SK-N-MC (cell line): Measurements from ENCODE around the gene SERP2.

Source experiments
- DNase-seq: peaks from one replicate; pipeline ENCODE4 v3.0.0-alpha.2; 2011; ENCODE audit warnings: low read depth, low spot score
- H3K27ac ChIP-seq: fragments of 200-600 bp; sonication (generic); 2 replicates; pipeline ENCODE4 v1.5.1; 2016; ENCODE audit warnings: mixed run types
- H3K36me3 ChIP-seq: fragments of 200-600 bp; sonication (generic); 2 replicates; pipeline ENCODE4 v1.6.1; 2017; ENCODE audit warnings: antibody characterized with exemption, low read length, mixed read lengths; ENCODE audit not compliant: insufficient read depth
- H3K4me3 ChIP-seq: fragments of 200-600 bp; sonication (generic); 2 replicates; pipeline ENCODE4 v1.5.1; 2016
- H3K9ac ChIP-seq: fragments of 200-600 bp; sonication (generic); 2 replicates; pipeline ENCODE4 v1.8.0; 2017; ENCODE audit warnings: mixed run types, mixed read lengths; ENCODE audit not compliant: insufficient read length
- H3K9me3 ChIP-seq: fragments of 200-600 bp; sonication (generic); 2 replicates; pipeline ENCODE4 v1.6.1; 2017; ENCODE audit warnings: low read depth, mild to moderate bottlenecking, antibody characterized with exemption, low read length, moderate library complexity, mixed read lengths
- EZH2 ChIP-seq: fragments of 200-600 bp; sonication (generic); IDR thresholded peaks from one replicate; pipeline ENCODE4 v1.6.1; 2017; ENCODE audit warnings: antibody characterized with exemption
- FOXP2 ChIP-seq: optimal IDR thresholded peaks from 2 replicates; pipeline ENCODE3; 2011; ENCODE audit warnings: mild to moderate bottlenecking, moderate library complexity; ENCODE audit not compliant: insufficient read depth; ENCODE audit errors: extremely low read length, control extremely low read depth
- POLR2AphosphoS5 ChIP-seq: IDR thresholded peaks from 2 replicates; pipeline ENCODE4 v1.6.1; 2012; ENCODE audit warnings: mild to moderate bottlenecking, low read depth, low read length, borderline replicate concordance

Gene SERP2

GRCh38 chr13:44417446-44417845 lies 43.8 kb downstream of the SERP2 start:
- Histone ChIP-seq H3K9me3 (no peaks in the 10 kb centered on the region), H3K36me3 (no peaks in the 10 kb centered on the region), H3K4me3 (no peak overlapping the region), H3K27ac (no peak overlapping the region), H3K9ac (no peak overlapping the region)
- TF ChIP-seq POLR2AphosphoS5, result no peak
- no peak for TF ChIP-seq FOXP2
- TF ChIP-seq EZH2, result no peak
- no peak for DNase-seq

GRCh38 chr13:44417876-44418275 lies 44.3 kb downstream of the SERP2 start:
- TF ChIP-seq POLR2AphosphoS5 (no peak), EZH2 (no peak), FOXP2 (no peak)
- H3K9me3 ChIP-seq, result no peaks in the 10 kb centered on the region
- no peak for DNase-seq
- H3K4me3 ChIP-seq, result no peak overlapping the region
- no peak overlapping the region for H3K27ac ChIP-seq
- no peak overlapping the region for H3K9ac ChIP-seq
- no peaks in the 10 kb centered on the region for H3K36me3 ChIP-seq

DNA sequence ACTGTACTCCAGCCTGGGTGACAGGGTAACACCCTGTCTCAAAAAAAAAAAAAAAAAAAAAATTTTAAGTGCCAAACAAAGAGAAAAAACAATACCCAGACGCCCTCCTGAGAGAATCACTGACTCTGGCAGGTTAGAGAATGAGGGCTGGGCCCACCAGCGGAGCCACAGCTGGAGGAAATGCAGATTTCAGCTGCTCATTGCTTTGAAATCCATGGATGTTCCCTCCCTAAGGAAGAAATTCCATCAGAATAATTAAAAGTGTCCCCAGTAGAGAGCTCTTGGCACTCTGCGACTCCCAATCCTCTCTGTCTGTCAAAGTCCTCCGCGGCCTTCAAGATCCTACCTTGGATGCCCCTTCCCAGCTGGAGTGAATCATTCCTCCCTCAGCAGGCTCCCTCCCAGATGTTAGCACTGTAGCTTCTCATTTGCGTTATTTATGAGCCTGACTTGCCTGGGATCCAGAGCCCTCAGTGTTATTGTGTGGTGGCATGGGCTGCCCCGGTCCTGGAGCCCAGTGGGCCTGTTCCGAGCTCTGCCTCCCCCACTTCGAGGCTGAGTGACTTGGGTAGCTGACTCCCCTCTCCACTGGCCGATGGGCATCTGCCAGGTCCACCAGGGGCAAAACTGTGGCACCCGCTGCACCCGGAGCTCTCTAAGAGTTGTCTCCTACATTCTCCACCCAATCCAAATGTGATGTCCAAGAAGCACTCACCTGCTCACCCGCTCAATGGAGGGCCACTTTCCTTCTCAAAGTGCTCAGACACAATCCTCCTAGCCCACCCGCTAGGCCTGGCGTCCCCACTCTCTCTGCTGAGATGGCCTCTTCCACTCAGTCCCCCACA lies 47.0 kb downstream of the SERP2 start:
- no peak for TF ChIP-seq POLR2AphosphoS5
- no peak for TF ChIP-seq FOXP2
- no peak for TF ChIP-seq EZH2
- H3K9ac ChIP-seq, result no peak overlapping the region
- no peaks in the 10 kb centered on the region for H3K9me3 ChIP-seq
- no peak overlapping the region for H3K27ac ChIP-seq
- H3K4me3 ChIP-seq, result no peak overlapping the region
- DNase-seq, result no peak
- H3K36me3 ChIP-seq, result no peaks in the 10 kb centered on the region

DNA sequence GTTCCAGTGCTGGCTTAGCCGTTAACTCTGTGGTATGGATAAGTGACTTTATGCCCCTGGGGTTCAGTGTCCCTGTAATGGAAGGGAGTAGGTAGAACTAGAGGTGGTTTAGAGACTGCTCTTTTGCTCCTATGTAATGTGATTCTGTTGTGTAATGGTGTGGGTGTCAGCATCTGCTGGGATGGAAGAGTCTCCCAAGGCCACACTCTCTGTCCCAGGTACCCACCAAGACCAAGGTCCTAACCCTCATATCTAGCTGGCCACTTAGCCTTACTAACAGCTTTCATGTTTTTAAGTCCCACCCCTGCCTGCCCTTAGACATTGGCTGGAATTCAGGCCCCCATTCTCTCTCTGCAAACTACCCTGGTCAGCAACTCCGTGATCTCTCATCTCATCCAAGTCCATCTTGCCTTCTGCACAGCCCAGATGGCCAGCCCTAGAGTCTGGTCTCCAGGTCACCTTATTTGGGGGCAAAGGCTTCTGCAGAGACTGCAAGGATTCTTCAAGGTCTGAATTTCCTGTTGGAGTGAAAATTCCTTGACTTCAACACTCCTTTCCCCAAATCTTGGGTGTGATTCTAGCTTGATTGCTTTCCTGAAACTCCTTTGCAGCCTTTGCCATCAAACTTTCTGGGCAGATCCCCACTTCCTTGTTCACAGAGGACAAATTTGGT lies 48.4 kb downstream of the SERP2 start:
- TF ChIP-seq EZH2, result no peak
- TF ChIP-seq POLR2AphosphoS5, result no peak
- TF ChIP-seq FOXP2, result no peak
- H3K36me3 ChIP-seq, result no peaks in the 10 kb centered on the region
- H3K27ac ChIP-seq, result no peak overlapping the region
- no peak overlapping the region for H3K9ac ChIP-seq
- no peak overlapping the region for H3K4me3 ChIP-seq
- H3K9me3 ChIP-seq, result no peaks in the 10 kb centered on the region
- DNase-seq, result no peak

- Histone ChIP-seq H3K9ac (no peak overlapping the region), H3K4me3 (no peak overlapping the region), H3K27ac (no peak overlapping the region), H3K36me3 (no peaks in the 10 kb centered on the region), H3K9me3 (no peaks in the 10 kb centered on the region)
- no peak for DNase-seq
- TF ChIP-seq POLR2AphosphoS5 (no peak), EZH2 (no peak), FOXP2 (no peak)
These were observed 49.4 kb downstream of the SERP2 start for GRCh38 chr13:44422755-44423643.

GRCh38 chr13:44423824-44424223 lies 50.2 kb downstream of the SERP2 start:
- Histone ChIP-seq H3K4me3 (no peak overlapping the region), H3K36me3 (no peaks in the 10 kb centered on the region), H3K9me3 (no peaks in the 10 kb centered on the region), H3K9ac (no peak overlapping the region), H3K27ac (no peak overlapping the region)
- DNase-seq, result no peak
- TF ChIP-seq FOXP2 (no peak), EZH2 (no peak), POLR2AphosphoS5 (no peak)

DNA sequence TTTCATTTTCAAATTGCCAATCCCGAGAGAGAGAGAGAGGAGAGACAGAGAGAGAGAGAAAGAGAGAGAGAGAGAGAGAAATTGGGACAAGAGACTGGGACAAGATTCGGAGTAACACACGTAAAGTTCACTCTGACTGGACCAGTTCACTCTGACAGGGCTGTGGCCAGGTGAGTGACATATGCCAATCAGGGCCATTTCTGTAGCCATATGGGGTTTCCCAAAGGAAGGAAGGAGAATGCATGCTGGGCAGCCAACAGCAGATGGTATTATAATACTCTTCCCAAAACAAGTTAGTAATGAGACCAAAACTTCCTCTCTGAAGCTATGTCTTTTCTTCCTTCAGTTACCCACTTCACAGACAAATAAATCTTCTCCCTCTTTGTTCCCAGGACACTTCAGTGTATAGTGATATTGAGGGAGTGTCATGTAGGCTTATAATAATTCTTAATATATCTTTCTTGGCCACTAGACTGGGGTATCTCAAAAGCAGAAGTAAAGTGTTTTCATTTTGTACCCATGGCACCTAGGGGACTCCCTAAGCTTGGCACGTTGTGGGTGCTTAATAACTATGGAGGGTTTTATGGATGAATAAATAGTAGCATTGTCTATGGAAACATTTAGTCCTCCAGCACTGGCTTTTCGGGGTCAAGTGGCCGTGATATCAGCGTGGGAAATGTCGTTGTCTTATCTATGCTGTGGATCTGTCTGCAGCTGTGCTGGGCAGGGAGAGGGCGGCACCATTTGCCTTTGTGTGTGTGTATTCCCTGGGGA lies 51.6 kb downstream of the SERP2 start:
- H3K9me3 ChIP-seq, result no peaks in the 10 kb centered on the region
- TF ChIP-seq POLR2AphosphoS5 (no peak), EZH2 (no peak), FOXP2 (no peak)

GRCh38 chr13:44425815-44426078 lies 52.1 kb downstream of the SERP2 start:
- Histone ChIP-seq H3K4me3 (no peak overlapping the region), H3K9me3 (no peaks in the 10 kb centered on the region), H3K27ac (no peak overlapping the region), H3K9ac (no peak overlapping the region), H3K36me3 (no peaks in the 10 kb centered on the region)
- no peak for TF ChIP-seq POLR2AphosphoS5
- TF ChIP-seq FOXP2, result no peak
- no peak for TF ChIP-seq EZH2
- no peak for DNase-seq

More for the DNA sequence above, 51.6 kb downstream of the SERP2 start:
- no peak for DNase-seq
- no peak overlapping the region for H3K9ac ChIP-seq
- no peak overlapping the region for H3K4me3 ChIP-seq
- no peak overlapping the region for H3K27ac ChIP-seq
- H3K36me3 ChIP-seq, result no peaks in the 10 kb centered on the region

DNA sequence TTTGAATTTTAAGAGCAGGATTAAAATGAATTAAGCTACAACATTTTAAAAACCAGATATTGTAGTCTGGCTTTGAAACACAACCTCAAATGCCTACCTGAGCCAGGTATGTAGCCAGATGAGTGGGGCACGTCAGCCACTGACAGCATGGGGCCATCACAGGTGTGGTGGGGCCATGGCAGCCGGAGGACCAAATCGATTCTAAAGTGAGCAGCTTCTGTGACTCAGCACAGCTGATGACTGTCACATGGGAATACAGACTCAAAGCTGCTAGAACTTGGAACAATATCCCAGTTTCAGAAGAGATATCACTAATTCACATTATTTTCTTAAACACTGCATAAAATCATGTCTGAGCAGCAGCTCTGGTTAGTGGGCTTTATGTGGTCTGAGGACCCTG lies 52.8 kb downstream of the SERP2 start:
- Histone ChIP-seq H3K27ac (no peak overlapping the region), H3K9ac (no peak overlapping the region), H3K36me3 (no peaks in the 10 kb centered on the region), H3K4me3 (no peak overlapping the region), H3K9me3 (no peaks in the 10 kb centered on the region)
- no peak for TF ChIP-seq EZH2
- no peak for TF ChIP-seq FOXP2
- no peak for TF ChIP-seq POLR2AphosphoS5
- no peak for DNase-seq
